Astrocyte (in vitro differentiated cells and primary cell): ENCODE measurements around the gene KRTAP10-6. TPM values are rescaled to one million over a fixed set of nuclear protein-coding genes. Genes with fewer than 3 reads are reported as not detected.
A peak's percentile ranks its signal among the peaks of the same experiment; 100 is the strongest.

ENCODE experiments used
- DNase-seq: peaks from one replicate; pipeline ENCODE4 v3.0.0-alpha.2; 2010; ENCODE audit warnings: low read depth
- FAIRE-seq: peaks from 2 replicates; lab custom pipeline; 2011; peaks lifted over from hg19 to GRCh38; lab: Jason Lieb, UNC
- H2AFZ ChIP-seq: 2 replicates; pipeline ENCODE4 v1.6.0; 2012; ENCODE audit warnings: low read depth, low read length, inconsistent platforms
- H3K27ac ChIP-seq: 2 replicates; pipeline ENCODE4 v1.5.1; 2011; ENCODE audit warnings: low read depth, low read length, inconsistent platforms
- H3K27me3 ChIP-seq: 2 replicates; pipeline ENCODE4 v1.6.0; 2011; ENCODE audit warnings: low read length, inconsistent platforms; ENCODE audit not compliant: insufficient read depth
- H3K36me3 ChIP-seq: 2 replicates; pipeline ENCODE4 v1.5.1; 2011; ENCODE audit warnings: low read length, inconsistent platforms; ENCODE audit not compliant: insufficient read depth
- H3K4me1 ChIP-seq: 2 replicates; pipeline ENCODE4 v1.5.1; 2011; ENCODE audit warnings: low read length, inconsistent platforms; ENCODE audit not compliant: insufficient read depth
- H3K4me2 ChIP-seq: 2 replicates; pipeline ENCODE4 v1.6.0; 2012; ENCODE audit warnings: low read length, inconsistent platforms
- H3K4me3 ChIP-seq: 2 replicates; pipeline ENCODE4 v1.5.1; 2011; ENCODE audit warnings: low read depth, mild to moderate bottlenecking, low read length, inconsistent platforms; ENCODE audit not compliant: insufficient read depth
- H3K79me2 ChIP-seq: 2 replicates; pipeline ENCODE4 v1.6.0; 2012; ENCODE audit warnings: mild to moderate bottlenecking, low read length, inconsistent platforms; ENCODE audit not compliant: insufficient read depth
- H3K9ac ChIP-seq: 2 replicates; pipeline ENCODE4 v1.6.0; 2012; ENCODE audit warnings: mild to moderate bottlenecking, low read length, inconsistent platforms
- H3K9me3 ChIP-seq: 2 replicates; pipeline ENCODE4 v1.5.1; 2012; ENCODE audit warnings: low read depth, mild to moderate bottlenecking, low read length, inconsistent platforms; ENCODE audit not compliant: insufficient read depth
- H4K20me1 ChIP-seq: 2 replicates; pipeline ENCODE4 v1.6.0; 2012; ENCODE audit warnings: low read length, inconsistent platforms; ENCODE audit not compliant: insufficient read depth
- H3K27ac Mint-ChIP-seq: one replicate; pipeline ENCODE4 v1.8.0; 2021; ENCODE audit warnings: mild to moderate bottlenecking, mixed read lengths; ENCODE audit not compliant: unreplicated experiment
- H3K27me3 Mint-ChIP-seq: one replicate; pipeline ENCODE4 v1.8.0; 2021; ENCODE audit warnings: low read depth, mixed read lengths; ENCODE audit not compliant: unreplicated experiment
- H3K36me3 Mint-ChIP-seq: one replicate; pipeline ENCODE4 v1.8.0; 2021; ENCODE audit warnings: low read depth, mixed read lengths; ENCODE audit not compliant: unreplicated experiment
- H3K4me1 Mint-ChIP-seq: one replicate; pipeline ENCODE4 v1.8.0; 2021; ENCODE audit warnings: low read depth, mixed read lengths; ENCODE audit not compliant: unreplicated experiment
- H3K4me3 Mint-ChIP-seq: one replicate; pipeline ENCODE4 v1.8.0; 2021; ENCODE audit warnings: mild to moderate bottlenecking, moderate library complexity, mixed read lengths; ENCODE audit not compliant: unreplicated experiment
- H3K9me3 Mint-ChIP-seq: one replicate; pipeline ENCODE4 v1.8.0; 2021; ENCODE audit warnings: mild to moderate bottlenecking, mixed read lengths; ENCODE audit not compliant: unreplicated experiment
- EZH2 ChIP-seq: IDR thresholded peaks from 2 replicates; pipeline ENCODE4 v1.6.1; 2012; ENCODE audit warnings: mild to moderate bottlenecking, low read length, inconsistent platforms; ENCODE audit not compliant: insufficient read depth
- total RNA-seq: library from RNA; stranded (reverse); gene quantifications from 2 replicates; pipeline ENCODE4 v1.2.1, GENCODE V29; 2021
- TF ChIP-seq, protein P1 (sequence below): IDR thresholded peaks from 2 replicates; pipeline ENCODE4 v1.5.1; 2011; ENCODE audit warnings: low read depth, mild to moderate bottlenecking, inconsistent platforms, low read length, moderate library complexity; ENCODE audit not compliant: insufficient read depth

Gene KRTAP10-6
- total RNA-seq, 1 donor from 2014 or later: not detected

DNA sequence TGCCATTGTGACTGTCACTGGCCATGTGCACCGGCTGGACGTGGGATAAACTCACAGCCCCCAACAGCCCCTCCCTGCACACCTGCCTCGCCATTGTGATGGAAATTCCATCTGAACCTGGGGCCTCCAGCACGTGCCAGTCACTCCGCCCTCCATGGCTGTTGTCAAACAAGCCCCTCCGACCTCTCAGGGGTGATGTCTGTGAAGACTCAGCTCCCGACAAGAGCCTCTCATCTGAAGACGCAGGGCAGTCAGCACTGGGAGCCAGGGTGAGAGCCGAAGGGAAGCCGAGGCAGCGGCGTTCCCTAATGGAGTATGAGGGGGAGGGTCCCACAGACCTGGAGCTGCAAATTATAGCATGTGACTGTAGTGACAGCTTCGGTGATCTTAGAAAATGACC is 39.6 kb downstream of the KRTAP10-6 start:
- Histone ChIP-seq H2AFZ (no peak overlapping the region), H3K4me3 (no peak overlapping the region), H3K27me3 (peaks cover 4% of the 10 kb centered on the region), H3K4me2 (no peak overlapping the region), H3K36me3 (no peaks in the 10 kb centered on the region), H3K27ac (no peak overlapping the region), H4K20me1 (no peaks in the 10 kb centered on the region), H3K4me1 (no peaks in the 10 kb centered on the region), H3K9ac (no peak overlapping the region), H3K79me2 (no peaks in the 10 kb centered on the region), H3K9me3 (no peaks in the 10 kb centered on the region)
- Mint-ChIP-seq H3K36me3 (peaks cover 1% of the 10 kb centered on the region), H3K4me1 (peaks cover 7% of the 10 kb centered on the region), H3K27me3 (peaks cover 11% of the 10 kb centered on the region), H3K9me3 (peaks cover 6% of the 10 kb centered on the region), H3K4me3 (no peak overlapping the region), H3K27ac (no peak overlapping the region)
- no peak for TF ChIP-seq EZH2
- TF ChIP-seq, protein P1, sequence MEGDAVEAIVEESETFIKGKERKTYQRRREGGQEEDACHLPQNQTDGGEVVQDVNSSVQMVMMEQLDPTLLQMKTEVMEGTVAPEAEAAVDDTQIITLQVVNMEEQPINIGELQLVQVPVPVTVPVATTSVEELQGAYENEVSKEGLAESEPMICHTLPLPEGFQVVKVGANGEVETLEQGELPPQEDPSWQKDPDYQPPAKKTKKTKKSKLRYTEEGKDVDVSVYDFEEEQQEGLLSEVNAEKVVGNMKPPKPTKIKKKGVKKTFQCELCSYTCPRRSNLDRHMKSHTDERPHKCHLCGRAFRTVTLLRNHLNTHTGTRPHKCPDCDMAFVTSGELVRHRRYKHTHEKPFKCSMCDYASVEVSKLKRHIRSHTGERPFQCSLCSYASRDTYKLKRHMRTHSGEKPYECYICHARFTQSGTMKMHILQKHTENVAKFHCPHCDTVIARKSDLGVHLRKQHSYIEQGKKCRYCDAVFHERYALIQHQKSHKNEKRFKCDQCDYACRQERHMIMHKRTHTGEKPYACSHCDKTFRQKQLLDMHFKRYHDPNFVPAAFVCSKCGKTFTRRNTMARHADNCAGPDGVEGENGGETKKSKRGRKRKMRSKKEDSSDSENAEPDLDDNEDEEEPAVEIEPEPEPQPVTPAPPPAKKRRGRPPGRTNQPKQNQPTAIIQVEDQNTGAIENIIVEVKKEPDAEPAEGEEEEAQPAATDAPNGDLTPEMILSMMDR: no peak
- DNase-seq (no peak), FAIRE-seq (no peak)

DNA sequence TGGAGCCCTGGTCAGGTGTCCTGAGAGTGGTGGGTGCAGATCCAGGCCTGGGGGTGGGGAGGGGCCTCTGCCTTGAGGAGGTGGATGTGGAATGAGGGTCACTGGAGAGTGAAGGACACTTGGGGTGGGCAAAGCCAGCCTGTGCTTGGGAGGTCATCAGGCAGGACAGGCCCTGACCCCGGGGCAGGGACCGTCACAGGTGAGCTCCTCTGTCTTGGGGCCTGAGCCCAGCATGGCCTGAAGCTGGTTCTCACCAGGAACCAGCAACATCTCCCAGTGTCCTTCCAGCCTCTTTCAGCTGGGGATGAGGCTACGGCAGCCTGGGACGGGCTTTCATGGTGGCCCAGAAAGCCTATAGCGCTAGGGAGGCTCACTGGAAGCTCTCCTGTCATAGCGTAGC is 40.2 kb downstream of the KRTAP10-6 start:
- FAIRE-seq (no peak), DNase-seq (no peak)
- peaks cover 1% of the 10 kb centered on the region for H3K36me3 Mint-ChIP-seq
- no peaks in the 10 kb centered on the region for H3K9me3 ChIP-seq
- no peaks in the 10 kb centered on the region for H3K79me2 ChIP-seq
- H3K4me1 ChIP-seq: no peaks in the 10 kb centered on the region
- no peak overlapping the region for H3K4me3 ChIP-seq
- peaks cover 7% of the 10 kb centered on the region for H3K4me1 Mint-ChIP-seq
- peaks cover 10% of the 10 kb centered on the region for H3K27me3 Mint-ChIP-seq
- H3K9ac ChIP-seq: no peak overlapping the region
- H3K27ac ChIP-seq: no peak overlapping the region
- H4K20me1 ChIP-seq: no peaks in the 10 kb centered on the region
- no peak overlapping the region for H3K4me2 ChIP-seq
- H2AFZ ChIP-seq: no peak overlapping the region
- H3K36me3 ChIP-seq: no peaks in the 10 kb centered on the region
- peaks cover 8% of the 10 kb centered on the region for H3K9me3 Mint-ChIP-seq
- peaks cover 2% of the 10 kb centered on the region for H3K27me3 ChIP-seq
- TF ChIP-seq, protein P1: no peak
- TF ChIP-seq EZH2: no peak
- H3K27ac Mint-ChIP-seq: no peak overlapping the region
- peak overlapping the region; percentile 20 for H3K4me3 Mint-ChIP-seq

DNA sequence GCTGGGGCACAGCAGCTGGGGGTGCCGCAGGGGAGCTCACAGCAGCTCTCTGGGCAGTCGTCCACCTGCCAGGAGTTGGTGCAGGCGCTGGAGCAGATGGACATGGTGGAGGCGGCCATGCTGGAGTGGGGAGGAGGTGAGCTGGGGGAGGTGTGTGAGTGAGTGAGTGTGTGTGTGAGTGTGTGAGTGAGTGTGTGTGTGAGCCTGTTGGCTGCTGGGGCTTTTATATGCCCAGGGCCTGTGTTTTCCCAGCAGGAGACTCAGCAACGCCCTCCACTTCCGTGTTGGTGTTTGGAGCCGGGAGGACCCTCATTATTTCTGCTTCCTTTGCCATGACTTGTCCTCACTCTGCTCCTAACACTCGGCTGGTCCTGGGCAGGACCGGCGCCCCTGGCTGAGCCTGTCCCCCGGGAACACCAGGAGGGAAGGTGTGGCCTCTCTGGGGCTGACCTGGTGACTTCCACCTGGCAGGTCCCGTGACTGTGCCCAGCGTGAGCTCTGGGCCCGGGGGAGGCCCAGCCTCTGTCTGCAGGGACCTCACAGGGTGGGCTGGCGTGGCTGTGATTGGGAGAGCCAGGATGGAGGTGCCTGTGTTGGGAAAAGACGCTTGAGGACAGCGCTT is 40.9 kb downstream of the KRTAP10-6 start, which contains the start of gene KRTAP10-2:
TSS of gene KRTAP10-2 (minus strand) at position 166 of the 622 bp plus-strand sequence. CDS start at position 119, 47 bp downstream.
- Histone ChIP-seq H3K4me1 (no peaks in the 10 kb centered on the region), H3K79me2 (no peaks in the 10 kb centered on the region), H3K27ac (no peak within 1 kb of the TSS), H3K36me3 (no peaks in the 10 kb centered on the region), H3K9ac (no peak within 1 kb of the TSS), H3K27me3 (no peaks in the 10 kb centered on the region), H3K9me3 (no peaks in the 10 kb centered on the region), H3K4me2 (no peak within 1 kb of the TSS), H2AFZ (no peak within 1 kb of the TSS), H3K4me3 (no peak within 1 kb of the TSS), H4K20me1 (no peaks in the 10 kb centered on the region)
- Mint-ChIP-seq H3K9me3 (peaks cover 15% of the 10 kb centered on the region), H3K27ac (peak within 1 kb of the TSS; percentile 6), H3K4me1 (peaks cover 7% of the 10 kb centered on the region), H3K27me3 (peaks cover 10% of the 10 kb centered on the region), H3K36me3 (peaks cover 1% of the 10 kb centered on the region), H3K4me3 (peak within 1 kb of the TSS; percentile 20)
- no peak for TF ChIP-seq EZH2
- TF ChIP-seq, protein P1: no peak
- DNase-seq (no peak), FAIRE-seq (no peak)
